Hematopoietic multipotent progenitor cell treated with erythropoietin and hydrocortisone succinate and interleukin-3 and kit ligand, for 8 days (in vitro differentiated cells): ENCODE data around the gene TEK.

Experiments used
- DNase-seq: peaks from one replicate; pipeline ENCODE4 v3.0.0-alpha.2; 2015

Gene TEK

DNA sequence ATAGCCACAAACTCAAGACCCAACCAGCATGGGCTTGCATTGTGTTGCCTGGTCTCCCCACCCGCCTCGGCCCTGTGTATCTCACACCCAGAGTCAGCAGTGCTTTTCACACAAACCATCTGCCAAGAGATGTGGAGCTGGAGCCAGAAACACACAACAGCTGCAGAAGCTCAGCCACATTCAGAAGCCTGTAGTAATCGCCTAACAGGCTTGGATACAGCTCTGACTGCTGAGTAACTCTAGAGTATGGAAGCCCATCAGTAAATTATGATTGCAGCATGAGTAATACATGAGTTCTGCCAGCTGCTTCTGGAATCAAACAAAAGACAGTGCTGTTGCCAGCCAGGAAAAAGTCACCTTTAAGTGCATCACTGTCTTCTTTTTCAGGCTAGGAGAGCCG, 16.0 kb downstream of the TEK start:
- DNase-seq = no peak

DNA sequence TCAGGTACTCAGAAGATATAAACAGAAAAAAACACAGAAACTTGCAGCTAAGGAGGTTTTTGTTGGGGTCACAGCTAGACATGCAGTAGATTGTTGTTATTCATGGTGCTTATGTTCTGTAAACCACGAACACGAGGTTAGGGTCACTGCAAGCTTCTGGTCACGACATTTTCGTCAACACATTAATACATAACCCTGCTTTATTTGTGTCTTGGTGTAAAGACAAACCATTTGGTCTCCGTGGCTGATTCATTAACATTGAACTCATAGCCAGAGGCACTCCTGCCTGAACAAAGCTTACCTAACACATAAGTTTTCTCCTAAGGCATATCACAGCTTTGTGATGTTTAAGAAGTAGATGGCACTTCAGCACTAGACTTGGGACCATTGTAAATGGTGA, 16.9 kb downstream of the TEK start:
- DNase-seq = no peak

DNA sequence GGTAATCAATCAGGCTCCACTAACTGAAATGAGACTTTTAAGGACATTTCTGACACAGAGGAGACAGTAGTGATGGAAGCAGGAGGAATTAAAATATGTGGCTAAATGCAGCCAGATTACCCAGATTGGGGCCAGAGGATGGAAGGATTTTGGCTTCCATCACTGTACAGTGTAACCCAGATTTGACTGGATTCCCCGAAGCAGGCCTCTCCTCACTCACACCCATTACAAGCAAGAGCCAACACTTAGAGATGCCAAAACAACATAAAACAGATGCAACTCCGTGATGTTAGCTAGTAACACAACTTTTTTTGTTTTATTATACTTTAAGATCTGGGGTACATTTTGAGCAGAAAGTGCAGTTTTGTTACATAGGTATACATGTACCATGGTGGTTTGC, 17.6 kb downstream of the TEK start:
- DNase-seq = no peak

DNA sequence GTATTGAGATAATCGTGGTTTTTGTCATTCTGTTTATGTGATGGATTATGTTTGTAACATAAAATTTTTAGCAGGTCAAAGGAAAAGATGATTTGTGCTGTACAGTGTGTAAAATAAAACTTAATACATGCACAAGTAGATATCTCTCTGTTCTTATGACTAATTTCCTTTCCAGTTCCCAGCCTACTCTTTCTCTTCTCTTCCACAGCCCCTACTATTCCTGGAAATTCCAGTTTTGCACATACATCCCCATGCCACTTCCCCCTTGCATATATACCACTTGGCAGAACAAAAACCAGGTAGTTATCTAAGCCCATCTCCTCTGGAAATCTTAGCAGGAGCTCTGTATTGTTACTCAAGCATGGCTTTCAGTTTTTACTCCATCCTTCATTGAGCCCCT, 20.2 kb downstream of the TEK start:
- DNase-seq = no peak

DNA sequence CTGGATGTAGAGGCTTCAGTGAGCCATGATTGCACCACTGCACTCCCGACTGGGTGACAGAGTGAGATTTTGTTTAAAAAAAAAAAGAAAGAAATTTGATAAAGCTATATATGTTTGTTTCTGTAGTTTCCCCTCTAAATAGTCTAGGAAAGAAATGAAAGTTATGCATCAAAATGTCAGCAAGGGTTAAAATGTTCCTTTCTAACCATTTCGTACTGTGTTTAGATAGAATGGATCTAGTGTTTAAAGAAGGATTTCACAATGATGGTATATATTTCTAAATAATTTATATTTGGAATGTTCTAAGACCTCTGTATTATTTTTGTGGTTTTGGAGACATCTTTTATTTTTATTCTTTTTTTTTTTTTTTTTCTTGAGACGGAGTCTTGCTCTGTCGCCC, 22.7 kb downstream of the TEK start:
- no peak for DNase-seq

DNA sequence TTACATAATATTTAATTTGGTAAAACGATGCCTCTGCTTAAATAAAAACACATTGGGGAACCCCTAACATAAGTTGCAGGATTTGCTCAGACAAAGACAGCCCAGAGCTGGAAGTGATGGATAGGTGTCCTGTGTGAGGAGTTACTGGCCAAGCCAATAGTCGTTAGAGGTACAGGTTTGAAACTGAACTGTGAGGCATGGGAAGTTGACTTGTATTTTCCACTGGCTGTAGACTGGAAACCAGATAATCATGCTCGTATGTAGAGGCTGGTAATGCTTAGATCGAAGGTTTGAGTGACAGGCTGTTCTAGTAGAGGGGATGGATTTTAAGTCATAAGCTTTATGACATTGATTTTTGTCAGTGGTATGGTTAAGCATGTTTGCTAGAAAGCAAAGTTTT, 24.8 kb downstream of the TEK start:
- no peak for DNase-seq

DNA sequence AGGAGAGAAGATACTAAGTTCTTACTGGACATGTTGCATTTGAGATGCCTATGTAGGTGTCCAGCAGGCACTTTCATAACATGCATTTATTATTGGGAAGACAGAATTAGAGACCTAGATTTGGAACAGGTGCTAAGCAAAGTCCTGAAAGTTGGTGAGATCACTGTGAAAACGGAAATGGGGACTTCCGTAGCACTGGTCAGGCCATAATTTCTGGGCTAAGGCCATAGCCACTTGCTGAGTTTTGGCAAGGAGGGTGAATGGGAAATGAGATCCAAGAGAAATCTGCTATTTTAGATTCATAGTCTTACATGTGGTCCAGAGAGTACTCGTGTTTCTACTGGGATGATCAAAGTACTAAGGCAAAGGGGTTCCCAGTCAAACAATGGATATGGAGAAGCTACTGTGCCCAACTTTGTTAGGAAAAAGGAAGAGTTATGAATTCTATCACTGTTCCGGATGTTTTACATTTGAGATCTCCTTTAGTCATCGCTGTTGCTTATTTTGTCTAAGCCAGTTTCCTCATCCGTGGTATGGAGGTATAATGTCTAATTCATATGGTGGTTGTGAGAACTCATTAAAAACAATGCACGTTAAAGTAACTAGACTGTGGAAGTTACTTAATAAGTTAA, 33.4 kb downstream of the TEK start:
- no peak for DNase-seq

DNA sequence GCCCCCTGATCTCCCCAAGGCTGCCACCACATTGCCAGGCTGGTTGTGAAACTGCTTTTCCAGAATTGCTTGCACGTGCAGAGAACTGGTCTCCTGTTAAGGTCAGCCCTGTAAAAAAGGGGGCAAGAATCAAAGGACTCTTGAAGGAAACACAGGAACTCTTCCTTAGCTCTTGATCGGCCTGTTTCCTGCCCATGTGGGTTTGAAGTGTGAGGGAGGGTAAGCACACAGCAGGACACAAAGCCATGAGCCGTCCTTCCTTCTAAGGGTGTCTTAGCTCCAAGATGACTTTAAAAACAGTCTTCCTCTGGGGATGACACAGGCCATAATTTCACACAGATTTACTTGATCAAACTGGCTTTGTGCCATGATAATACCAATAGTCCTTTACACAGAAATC, 36.1 kb downstream of the TEK start:
- DNase-seq = no peak

DNA sequence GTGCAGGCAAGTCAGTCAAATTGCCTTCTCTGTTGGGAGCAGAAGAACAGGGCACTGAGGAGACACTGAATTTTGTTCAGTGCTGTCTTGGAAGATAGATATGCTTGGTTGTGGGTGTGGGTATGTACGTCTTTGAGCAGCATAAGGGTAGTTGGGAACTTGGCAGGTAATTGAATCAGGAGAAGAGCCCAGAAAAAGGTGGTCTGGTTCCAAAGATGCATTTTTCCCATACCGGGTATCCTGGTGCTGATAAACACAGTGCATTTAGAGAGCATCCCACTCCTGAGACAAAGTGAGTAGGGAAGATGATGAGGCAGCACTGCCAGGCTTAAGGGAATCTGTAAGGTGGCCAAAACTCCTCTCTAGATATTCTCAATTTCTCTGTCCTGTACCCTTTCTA, 40.6 kb downstream of the TEK start:
- DNase-seq = no peak

DNA sequence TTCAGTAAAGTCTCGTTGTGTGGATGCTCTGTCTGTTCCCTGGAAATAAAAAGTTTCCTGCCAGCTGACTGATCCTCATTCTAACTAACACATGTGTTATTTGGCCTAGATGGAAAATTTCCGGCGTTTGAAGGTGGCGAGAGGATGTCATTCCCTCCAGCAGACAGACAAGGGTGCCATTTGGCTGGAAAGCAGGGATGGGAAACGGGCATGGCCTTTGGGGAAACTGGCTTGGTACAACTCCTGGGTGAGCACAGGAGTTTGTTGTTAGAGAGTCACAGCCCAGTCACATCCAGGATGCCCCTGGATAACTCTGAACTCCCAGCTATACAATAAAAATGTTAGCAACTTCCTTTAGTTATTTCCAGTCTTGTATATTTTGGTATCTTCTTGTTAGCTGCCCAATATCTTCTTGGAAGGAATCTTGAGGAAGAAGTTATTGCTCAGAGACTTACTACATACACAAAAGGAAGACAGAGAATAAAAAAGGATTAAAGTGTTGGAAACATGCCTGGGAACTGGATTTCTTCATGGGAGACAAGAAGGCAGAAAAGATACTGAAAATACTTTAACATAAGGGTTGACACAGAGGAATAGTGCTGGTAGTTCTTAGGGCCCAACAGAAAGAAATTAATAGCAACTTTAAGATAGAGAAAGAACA, 41.9 kb downstream of the TEK start:
- no peak for DNase-seq

DNA sequence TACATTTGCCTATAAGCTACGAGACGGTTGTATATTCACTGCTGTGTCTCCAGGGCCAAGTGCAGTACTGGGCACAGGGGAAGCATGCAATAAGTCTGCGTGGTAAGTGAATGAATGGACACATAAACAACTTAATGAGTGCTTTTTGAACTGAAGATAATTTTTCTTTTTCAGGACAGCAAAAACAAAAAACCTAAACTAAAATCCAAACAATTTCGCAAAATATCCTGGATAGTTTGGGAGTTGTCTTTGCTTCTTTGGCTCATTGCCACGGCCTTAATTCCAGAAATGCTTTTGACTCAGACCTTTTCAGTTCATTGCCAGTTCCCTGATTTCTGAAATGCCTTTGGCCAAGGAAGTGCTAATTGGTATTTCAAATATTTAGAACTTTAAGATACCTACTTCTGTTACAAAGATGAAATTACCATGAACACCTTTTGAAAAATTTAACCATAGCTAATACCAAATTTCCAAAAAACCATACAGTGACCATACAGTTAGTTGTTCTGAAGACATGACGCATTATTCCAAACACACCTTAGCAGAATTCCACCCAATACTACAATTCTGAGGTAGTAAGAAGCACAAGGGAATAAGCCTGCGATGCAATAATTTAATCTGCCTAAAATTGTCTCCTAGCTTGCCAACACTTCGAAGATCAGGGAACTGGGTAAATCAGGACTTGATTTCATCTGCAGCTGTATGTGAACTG, 42.8 kb downstream of the TEK start:
- DNase-seq = no peak

DNA sequence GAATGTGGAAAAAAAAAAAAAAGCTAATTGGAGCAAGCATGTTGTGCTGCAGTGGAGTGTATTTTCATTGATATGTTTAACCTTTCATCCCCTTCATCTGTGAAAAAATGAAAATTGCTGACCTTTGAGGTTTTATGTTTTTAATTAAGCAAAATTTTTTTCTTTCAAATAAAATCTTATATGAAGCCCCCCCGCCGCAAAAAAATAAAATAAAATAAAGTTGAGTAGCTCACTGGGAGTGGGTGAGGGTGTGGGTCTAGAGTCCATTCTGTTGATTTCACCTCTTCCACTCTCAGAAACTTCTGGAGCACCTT, 43.3 kb downstream of the TEK start:
- DNase-seq = no peak

DNA sequence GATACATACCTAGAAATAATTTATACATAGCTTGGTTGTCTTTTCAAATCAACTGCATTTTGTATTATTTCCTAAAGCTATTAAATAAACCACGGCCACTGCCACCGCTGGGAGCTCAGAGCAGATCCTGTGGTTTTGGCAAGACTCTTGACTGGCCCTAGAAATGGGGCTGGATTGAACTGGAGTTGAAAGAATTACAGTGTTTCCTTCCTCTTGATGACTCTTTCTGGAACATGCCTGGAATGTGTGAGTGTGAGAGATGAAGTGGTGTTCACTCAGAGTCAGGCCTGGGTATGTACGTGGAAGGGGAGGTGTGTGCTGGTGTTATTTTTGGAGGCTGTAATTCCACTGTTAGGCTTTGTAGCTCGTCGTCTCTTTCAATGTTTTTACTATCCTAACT, 45.9 kb downstream of the TEK start:
- DNase-seq = no peak

DNA sequence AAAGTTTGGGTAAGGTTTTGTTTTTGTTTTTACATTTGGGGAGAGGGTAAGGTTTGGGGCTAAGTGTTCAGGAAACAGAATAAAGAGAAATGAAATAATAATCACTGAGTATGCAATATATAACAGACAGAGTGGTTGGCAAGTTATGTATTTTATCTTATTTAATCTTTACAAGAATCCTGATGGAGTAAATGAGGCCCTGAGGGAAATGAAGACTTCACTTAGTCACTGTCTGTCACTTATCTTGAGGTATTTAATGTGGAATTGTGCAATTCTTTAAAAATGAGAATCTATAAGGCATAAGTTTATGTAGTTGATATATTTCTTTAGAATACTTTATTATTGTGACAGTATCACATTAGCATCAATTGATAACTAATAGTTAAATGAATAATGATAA, 48.1 kb downstream of the TEK start:
- DNase-seq = no peak

DNA sequence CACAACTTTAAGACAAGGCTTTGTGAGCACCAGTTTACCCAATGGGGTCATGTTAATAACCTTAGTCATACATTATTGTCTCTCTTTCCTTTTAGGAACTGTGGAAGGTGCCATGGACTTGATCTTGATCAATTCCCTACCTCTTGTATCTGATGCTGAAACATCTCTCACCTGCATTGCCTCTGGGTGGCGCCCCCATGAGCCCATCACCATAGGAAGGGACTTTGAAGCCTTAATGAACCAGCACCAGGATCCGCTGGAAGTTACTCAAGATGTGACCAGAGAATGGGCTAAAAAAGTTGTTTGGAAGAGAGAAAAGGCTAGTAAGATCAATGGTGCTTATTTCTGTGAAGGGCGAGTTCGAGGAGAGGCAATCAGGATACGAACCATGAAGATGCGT, 48.7 kb downstream of the TEK start:
- DNase-seq = no peak

DNA sequence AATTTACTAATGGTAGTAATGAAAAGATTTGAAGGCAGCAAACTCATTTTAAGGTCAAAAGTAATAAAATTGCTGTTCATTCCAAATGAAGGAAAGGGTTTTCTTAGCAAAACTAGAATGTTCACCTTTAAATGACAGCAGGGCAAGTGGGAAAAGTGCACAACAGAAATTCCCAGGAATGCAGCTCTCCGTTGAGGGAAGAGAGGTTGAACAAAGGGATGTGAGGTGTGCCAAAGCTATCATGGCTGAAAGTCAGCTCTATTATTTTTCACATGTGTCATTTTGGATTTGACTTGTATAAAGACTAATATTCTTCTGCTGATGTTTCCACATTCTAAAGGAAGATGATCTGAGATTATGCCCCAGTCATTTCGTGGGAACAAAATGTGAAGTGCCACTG, 51.6 kb downstream of the TEK start:
- DNase-seq = no peak

DNA sequence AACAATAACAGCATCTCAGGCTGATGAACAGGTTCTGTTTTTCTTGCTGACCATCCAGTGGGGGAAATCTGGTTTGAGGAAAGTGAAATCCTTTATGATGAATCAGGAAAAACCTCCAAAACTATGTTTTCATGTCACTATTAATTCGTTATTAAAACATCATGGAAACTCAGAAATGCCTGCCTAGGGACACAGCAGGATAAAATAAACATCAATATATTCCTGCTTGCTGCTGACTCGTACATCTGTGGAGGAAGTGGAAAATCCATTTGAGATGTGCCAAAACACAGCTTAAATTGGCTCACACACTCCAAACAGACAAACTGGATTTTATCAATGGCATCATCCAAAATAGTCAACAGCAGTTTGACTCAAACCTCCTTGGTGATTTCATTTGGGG, 53.0 kb downstream of the TEK start:
- no peak for DNase-seq

DNA sequence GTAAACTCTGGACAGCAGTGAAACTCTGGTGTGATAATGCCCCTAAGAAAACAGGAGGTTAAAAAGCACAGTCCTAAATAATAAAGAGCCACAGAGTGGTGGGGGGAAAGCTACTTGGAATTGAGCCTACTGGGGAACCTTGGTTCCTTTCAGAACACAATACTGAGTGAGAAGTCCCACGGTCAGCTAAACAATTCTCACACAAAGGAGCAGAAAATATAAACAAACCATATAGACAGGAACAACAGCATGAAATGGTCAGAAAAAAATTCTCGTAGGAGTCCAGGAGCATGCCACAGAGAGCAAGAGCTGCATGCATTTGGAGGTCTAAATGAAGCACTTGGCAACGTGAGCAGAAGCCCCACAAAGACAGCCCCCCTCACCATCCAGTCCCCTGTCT, 56.0 kb downstream of the TEK start:
- DNase-seq = no peak

DNA sequence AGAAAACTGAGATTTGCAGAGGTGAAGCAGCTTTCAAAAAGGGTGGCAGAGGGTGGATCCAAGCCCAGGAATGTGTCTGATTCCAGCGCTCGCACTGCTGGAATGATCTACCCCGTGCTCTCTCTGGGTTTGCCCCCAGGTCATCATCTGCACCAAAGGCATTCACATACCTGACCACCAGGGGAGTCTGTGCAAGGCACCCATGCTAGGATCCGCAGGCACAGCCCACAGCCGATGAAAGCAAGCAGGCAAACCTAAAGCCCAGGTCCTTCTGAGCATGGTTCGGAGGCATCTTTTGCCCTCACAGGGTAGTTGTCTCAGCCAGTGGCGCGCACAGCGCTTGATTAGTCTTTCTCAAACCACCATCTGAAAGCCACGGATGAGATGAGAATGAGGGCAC, 56.6 kb downstream of the TEK start:
- no peak for DNase-seq

DNA sequence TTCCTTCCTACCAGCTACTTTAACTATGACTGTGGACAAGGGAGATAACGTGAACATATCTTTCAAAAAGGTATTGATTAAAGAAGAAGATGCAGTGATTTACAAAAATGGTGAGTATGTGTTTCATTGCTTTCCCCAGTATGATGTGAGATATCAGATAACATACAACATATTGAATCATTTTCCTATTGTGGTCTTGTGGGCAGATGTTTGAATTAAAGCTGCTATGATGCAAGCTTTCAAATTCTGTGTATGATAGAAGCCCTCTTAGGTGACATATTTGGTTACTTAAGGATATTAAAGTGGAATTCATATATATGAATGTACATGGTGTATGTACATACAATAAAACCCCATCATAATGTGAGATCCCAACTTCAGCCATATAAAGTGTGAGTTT, 59.5 kb downstream of the TEK start:
- no peak for DNase-seq

DNA sequence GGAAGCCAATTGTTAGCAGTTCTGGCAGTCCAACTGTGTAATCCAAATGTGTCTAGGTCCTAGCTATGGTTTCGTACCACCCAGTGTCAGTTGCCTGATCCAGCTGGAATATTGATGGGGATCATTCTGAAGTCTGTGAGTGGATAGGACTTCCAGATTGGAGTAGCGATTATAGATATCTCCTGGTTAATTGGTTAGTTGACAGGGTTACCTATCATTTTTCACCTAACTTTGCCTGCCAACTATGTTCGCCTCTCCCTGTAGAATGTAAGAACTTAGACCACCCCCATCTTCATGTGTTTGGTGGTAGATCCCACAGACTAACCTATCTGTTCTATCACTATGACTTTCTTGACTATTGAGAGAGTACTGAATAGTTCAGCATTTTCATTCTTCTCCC, 59.9 kb downstream of the TEK start:
- no peak for DNase-seq

DNA sequence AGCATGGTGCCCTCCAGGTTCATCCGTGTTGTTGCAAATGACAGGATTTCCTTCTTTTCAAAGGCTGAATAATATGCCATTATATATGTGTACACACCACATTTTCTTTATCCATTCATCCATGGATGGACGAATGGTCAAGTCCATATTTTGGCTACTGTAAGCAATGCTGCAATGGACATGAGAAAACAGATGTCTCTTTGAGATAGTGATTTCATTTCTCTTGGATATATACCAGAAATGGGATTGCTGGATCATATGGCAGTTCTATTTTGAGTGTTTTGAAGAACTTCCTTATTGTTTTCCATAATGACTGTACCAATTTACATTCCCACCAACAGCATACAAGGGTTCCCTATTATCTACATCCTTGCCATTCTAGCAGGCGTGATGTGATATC, 67.9 kb downstream of the TEK start:
- DNase-seq = no peak

DNA sequence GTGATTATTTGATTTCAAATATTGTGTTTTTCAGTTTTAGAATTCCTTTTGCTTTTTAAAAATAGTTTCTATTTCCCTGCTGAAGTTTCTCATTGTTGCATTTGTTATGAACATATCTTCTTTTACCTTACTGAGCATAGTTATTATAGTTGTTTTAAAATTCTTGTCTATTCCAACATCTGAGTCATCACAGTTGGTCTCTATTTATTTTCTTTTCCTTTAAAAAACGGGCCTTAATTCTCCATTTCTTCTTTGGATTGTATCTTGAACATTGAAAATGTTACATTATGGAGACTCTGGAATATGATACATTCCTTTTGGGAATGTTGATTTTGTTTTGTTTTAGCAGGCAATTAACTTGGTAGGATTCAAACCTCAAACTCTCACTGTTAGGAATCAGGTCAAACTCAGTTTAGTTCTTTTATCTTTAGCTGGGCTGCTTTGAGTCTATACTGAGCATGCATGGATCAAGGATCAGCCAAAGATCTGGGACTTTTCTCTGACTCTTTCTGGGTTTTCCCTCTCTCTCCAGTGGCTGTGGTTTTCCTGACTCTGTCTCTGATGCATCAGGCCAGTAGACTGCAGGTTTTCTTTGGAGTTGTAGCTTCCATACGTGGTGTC, 70.3 kb downstream of the TEK start:
- no peak for DNase-seq

DNA sequence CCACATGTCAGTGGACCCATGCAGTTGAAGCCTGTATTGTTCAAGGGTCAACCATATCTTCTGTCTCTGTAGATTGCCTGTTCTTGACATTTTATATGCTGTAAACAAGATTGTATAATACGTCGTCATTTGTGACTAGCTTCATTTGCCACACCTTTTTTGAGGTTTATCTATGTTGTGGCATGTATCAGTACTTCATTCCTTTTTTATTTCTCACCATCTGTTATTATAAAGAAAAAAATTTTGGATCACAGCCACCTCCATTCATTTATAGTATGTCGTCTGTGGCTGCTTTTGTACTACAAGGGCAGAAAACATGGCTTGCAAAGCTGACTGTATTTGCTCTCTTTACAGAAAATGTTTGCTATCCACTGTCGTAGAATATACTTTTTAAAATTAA, 72.4 kb downstream of the TEK start:
- no peak for DNase-seq

DNA sequence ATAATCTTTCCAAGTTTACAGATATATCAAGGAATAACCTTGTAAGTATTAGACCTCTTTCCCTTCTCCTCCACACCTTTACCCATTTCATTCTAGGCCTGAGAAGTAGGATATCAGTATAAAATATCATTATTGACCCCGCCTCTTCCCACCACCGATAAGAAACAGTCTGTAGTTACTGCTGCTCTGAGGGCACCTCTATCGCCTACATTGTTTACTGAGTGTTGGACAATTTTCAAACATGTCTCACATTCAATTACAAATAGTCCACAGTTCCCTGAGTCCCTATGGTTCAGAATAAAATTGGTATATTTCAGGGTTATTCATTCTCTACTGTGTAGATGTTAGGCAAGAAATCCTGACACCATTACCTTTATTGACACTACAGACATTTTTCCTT, 73.4 kb downstream of the TEK start:
- DNase-seq = no peak
